ELR (cell line): ENCODE measurements around the gene COL4A4.

Source experiments
- DNase-seq: peaks from one replicate; pipeline ENCODE4 v3.0.0-alpha.2; 2015; ENCODE audit warnings: low read depth

The COL4A4 gene

DNA sequence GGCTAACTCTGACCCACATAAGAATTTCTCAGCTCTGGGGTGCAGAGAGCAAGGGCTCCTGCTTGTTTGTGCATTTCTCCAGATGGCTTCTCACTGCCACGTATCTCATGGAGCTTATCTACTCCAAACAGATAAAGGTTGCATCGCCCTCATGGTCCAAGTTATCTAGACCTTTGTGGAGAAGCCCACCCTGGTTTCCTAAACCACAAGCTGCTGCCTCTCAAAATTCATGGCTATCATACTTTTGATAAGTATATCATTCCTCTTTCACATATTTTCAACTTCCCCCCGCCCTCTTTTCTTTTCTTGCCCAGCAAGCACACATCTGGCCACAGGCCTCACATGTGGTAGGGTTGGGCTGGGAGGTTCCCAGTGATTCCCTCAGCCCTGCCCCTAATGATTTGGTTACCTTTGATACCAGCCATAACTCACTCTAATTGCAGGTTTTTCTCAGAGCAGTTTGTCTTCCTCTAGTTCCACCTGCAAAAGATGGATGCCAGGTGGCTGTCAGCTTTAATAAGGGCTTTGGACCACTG is 182.1 kb downstream of the COL4A4 start:
- DNase-seq = no peak

DNA sequence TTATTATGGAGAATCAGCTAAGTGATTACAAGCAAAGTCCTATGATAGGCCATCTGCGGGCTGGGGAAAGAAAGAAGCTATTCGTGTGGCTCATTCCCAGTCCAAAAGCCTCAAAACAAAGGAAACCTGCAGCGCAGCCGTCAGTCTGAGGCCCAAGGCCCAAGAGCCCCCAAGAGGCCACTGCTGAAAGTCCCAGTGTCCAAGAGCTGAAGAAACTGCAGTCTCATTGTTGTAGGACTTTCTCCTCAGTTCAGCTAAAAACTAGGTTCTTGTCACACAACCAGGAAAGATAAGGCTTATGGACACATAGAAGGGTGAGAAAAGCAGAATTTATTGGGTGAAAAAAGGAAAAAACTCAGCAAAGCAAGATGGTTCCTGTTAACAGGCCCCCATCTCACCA is 185.0 kb downstream of the COL4A4 start:
- no peak for DNase-seq

DNA sequence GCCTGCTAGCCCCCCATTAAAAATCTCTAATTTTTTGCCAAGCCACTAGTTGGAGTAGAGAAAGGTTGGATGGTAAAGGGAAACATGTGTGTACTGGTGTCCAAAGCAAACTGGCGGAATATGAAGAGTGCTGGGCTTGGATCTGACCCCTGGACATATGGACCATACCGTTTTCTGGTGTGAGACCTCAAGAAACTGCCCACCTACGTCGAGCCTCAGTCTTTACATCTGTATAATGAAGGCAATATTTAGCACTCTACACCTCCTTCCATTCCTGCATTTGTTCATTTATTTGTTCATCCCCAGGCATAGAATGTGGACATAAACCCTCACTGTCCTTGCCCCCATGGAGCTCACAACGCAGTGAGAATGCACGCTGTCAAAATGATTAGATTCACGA is 185.7 kb downstream of the COL4A4 start:
- DNase-seq = no peak

DNA sequence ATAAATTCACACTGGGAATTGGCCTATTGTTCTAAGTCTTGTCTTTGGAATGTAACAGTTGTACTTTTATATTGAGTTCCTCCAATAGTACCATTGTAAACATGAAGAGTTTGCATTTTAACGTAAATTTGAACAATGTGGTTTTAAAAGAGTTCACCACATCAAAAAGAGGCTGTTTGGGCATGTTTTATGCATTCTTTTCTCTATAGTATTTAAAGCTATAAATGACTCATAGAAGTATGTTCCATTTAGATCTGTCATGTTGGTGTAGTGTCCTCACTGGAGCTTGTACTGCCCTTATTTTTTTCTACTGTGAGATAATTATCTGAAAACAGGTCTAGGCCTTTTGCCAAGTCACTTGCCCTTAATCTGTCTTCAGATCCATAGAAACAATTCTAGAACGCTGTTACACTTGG is 186.2 kb downstream of the COL4A4 start:
- peak; percentile 77 for DNase-seq

DNA sequence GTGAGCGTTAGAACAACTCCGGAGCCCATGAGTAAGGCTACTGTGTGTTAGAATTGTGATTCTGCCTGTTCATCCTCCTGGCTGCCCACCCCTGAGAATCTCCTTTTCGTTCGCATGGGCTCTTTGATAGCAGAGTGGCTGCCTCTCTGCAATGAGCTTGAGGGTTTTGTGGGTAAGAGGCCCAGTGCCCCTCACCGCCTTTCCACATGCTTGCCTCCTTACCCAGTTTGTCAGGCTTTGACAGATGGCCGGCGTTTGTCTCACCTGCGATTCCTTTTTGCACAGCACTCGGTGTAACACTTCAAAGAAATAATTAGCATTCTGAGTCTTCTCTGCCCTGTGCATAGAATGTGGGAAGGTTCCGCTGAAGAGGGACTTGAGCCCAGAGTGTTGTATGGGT is 190.2 kb downstream of the COL4A4 start:
- DNase-seq = no peak

DNA sequence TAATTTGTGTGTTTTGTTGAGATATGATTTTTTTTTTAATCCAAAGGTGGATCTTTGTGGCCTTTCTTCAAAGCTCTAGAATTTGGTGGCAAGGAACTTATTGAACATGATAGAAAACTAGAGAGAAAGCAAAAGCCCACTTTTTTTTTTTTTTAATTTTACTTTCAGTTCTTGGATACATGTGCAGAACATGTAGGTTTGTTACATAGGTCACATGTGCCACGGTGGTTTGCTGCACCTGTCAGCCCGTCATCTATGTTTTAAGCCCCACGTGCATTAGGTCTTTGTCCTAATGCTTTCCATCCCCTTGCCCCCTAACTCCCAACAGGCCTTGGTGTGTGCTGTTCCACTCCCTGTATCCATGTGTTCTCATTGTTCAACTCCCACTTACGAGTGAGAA is 192.2 kb downstream of the COL4A4 start:
- no peak for DNase-seq

DNA sequence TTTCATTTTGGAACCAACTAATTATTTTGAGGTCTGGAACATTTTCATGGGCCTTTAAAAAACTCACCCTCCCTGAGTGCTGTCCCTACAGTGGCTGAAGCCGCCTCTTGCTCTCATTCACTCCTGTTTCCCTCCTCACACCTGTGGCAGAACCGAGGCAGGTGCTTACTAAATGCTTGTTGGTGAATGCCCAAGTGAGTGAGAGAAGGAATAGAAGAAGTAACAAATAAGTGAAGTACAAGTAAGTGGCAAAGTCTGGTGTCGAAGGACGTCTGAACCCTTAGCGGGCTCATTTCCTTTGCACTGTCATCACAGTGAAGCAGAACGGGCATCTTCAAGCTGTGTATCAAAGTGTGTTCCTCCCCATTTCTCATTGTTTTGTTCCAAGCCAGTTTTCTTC is 192.9 kb downstream of the COL4A4 start:
- DNase-seq = no peak

DNA sequence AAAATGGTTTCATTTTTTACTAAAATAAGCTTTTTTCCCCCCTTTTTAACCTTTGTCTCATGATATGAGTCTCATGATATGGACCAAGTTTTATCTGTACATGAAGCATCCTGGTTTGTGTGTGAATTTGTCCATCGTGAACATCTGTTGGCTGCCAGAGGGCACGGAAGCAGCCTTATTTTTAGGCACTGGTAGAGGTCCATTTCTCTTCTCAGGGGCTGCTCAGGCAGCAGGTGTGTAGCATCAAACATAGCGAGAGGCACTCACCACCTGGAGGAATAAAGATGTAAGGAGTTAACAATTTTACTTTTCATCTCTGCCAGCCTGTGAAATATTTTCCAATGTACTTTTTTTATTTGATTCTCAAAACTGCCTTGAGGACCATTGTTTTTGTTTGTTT is 193.6 kb downstream of the COL4A4 start:
- no peak for DNase-seq

DNA sequence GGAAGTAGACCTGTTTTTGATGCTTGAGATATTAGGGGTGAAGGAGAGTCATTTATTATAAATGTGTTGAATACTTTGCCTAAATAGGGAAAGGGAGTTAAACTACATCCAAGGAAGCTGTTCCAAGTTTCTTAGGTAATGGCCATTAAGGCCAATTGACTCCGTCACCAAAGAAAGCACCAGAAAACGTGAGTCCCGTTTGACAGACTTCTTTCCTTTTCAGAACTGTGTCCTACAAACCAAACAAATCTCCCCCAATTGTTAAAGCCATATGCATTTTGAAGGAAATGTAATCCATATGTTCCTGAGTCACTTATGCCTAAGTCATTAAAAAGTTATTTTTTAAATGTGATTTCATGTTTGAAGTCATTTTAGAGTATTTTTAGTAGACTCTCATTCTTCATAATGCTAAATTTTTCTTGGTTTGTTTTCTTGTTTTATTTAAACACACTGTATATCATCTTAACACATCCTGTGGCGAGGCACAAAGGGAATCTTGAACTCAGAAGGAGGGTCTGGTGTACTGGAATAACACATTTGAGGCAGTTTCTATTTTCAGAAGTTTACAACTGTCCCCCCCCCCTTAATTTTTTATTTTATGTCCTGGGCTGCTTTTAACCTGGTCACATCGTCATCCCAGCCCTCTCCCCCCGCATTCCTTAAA is 194.5 kb downstream of the COL4A4 start:
- DNase-seq = no peak

DNA sequence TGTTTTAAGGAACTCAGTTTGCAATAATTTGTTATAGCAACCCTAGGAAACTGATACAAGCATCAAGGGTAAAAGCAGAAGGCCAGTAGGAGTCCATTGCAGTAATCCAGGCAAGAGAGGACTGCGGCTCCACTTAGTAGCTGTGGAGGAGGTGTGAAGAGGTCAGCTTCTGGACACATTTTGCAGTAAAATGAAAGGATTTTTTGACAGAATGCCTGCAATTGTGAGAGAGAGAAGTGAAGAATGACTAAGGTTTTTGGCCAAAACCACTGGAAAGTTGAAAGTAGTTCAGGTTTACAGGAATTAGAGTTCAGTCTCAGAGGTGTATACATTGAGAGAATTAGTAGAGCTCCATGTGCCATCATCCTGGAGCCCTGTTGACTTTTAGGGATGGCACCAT is 198.6 kb downstream of the COL4A4 start:
- no peak for DNase-seq

DNA sequence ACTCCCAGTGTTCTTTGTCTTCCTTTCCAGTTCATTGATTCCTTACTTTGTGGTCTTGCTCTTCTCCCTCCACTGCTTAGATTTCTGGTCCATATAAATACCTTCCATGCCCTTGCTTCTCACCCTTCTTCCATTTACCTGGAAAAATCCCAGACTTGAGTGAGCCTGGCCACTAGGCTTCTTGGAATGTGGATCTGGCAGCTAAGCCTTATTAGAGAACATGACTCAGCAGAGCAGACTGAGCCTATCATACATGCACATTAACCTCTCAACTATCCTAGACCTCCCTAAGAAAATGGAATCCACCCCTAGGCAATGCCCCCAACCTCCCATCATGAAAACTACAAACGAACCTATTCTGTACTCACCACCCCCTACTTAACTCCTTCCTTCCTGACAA is 200.5 kb downstream of the COL4A4 start:
- peak; percentile 71 for DNase-seq

DNA sequence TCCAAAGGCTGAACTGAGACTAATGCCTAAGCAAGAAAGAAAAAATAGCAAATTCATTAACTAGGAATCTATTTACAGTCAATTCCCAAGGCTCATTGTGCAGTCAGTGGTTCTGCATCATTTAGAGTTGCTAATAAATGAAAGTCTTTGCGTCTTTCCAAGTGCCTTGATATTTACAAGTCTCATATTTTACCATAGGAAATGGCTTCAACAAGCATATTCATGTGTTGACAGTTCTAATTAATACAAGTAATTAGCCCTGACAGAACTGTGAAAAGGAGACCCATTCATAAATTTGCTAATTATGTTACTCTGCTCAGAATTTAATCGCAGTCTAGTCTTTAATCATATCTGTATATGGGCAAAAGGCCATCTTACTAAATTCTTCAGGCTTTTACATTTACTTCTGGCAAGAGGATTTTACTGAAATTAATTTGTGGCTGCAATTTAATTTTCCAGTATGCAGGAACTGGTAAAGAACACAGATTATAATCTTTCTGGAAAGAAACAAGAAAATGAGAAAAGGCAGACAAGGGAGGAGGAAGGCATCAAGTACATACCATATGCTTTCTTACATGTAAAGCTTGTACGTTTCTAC is 201.7 kb downstream of the COL4A4 start:
- no peak for DNase-seq

DNA sequence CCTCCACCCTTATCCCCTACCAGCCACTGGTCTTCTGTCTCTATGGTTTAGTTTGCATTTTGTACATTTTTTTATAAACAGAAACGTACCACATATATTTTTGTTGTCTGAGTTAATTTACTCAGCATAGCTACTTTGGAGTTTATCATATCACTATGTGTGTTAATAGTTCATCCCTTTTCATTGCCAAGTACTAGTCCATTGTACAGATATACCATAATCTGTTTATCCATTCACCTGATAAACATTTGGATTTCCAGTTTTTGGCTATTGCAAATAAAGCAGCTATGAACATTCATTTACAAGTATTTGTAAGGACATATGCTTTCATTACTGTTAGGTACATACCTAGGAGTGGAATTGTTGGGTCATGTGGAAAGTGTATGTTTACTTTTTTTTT is 204.6 kb downstream of the COL4A4 start:
- no peak for DNase-seq

DNA sequence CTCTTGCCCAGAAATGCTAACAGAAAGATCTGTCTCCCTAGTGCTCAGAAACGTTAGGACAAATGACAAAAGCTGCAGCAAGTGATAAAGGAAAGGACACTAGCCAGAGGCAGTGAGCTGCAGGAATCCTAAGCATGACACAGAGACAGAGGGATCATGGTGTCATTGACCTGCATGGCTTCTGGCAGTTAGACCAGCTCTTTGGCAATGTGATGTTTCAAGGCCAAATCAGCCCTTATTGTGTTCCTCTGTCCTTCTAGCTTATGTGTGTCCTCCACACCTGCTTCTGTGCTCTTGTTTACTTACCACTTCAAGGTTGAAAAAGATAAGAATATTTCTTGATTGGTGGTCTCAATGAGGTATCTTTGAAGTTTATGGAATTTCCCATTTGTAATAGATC is 207.3 kb downstream of the COL4A4 start:
- DNase-seq = no peak

DNA sequence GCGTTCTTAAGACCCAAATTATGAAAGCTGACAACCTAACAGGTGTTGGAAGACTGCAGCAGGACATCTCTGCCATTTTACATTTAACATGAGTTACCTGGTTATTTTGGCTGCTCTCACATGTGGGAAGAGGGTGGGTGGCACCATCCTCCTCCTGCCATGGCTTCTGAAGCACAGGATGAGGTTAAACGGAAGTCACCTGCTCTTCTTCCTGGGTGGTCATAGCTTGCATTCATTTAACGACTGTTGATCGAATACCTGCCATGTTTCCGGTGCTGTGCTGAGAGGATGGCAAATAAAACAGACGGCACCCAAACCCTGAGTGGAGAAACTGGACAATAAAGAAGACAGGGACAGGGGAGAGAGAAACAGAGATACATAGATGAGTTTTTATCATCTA is 210.2 kb downstream of the COL4A4 start:
- DNase-seq = no peak

DNA sequence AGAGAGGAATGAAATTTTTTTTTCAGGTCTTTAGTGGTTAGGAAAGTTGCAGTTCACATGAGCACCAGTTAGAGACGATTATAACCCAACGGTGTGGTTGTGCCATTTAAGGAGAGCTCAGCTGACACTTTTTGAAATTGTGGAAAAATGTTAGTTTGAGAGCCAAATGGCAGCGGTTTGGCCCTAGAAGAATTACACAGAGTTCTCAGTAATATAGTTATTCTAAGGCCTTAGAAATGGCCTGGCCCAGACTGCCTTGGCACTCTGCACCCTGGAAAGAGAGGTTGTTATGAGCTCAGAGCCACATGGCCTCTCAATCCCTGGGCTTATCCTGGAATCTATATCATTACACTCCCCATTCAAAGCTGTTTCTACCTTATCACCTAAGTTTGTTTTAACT is 210.8 kb downstream of the COL4A4 start:
- no peak for DNase-seq
